ENCODE results near the gene SMC3. TPM values are rescaled to one million over a fixed set of nuclear protein-coding genes. Genes with fewer than 3 reads are reported as not detected.

The SMC3 gene
- total RNA-seq, 2 donors from 2014 or later, result 25.6 to 38.8 TPM

GRCh38 chr10:110613341-110613995, 46.0 kb downstream of the SMC3 start:
- Histone ChIP-seq H3K27me3 (replicated peaks; ENCODE audit: insufficient read depth) (peaks cover 3% of the 10 kb centered on the region), H3K4me1 (replicated peaks) (no peaks in the 10 kb centered on the region), H3K4me3 (no peak overlapping the region), H3K9me3 (no peaks in the 10 kb centered on the region), H3K27ac (no peak overlapping the region), H3K36me3 (no peaks in the 10 kb centered on the region)
- TF ChIP-seq POLR2AphosphoS5 (IDR thresholded peaks at IDR 0.05) (no peak), POLR2A (IDR thresholded peaks at IDR 0.05) (no peak)
- TF ChIP-seq, protein P1, sequence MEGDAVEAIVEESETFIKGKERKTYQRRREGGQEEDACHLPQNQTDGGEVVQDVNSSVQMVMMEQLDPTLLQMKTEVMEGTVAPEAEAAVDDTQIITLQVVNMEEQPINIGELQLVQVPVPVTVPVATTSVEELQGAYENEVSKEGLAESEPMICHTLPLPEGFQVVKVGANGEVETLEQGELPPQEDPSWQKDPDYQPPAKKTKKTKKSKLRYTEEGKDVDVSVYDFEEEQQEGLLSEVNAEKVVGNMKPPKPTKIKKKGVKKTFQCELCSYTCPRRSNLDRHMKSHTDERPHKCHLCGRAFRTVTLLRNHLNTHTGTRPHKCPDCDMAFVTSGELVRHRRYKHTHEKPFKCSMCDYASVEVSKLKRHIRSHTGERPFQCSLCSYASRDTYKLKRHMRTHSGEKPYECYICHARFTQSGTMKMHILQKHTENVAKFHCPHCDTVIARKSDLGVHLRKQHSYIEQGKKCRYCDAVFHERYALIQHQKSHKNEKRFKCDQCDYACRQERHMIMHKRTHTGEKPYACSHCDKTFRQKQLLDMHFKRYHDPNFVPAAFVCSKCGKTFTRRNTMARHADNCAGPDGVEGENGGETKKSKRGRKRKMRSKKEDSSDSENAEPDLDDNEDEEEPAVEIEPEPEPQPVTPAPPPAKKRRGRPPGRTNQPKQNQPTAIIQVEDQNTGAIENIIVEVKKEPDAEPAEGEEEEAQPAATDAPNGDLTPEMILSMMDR (IDR thresholded peaks at IDR 0.05), result no peak
- WGBS, result 82% methylated on average over 8 of the region's 8 CpGs
- intact Hi-C loops (cut with DNase I), result loop anchor here (5.0 kb wide), 1 partner anchor 59 kb away; no protein-coding TSS in a partner anchor
- DNase-seq (ENCODE audit: low spot score), result no peak

DNA sequence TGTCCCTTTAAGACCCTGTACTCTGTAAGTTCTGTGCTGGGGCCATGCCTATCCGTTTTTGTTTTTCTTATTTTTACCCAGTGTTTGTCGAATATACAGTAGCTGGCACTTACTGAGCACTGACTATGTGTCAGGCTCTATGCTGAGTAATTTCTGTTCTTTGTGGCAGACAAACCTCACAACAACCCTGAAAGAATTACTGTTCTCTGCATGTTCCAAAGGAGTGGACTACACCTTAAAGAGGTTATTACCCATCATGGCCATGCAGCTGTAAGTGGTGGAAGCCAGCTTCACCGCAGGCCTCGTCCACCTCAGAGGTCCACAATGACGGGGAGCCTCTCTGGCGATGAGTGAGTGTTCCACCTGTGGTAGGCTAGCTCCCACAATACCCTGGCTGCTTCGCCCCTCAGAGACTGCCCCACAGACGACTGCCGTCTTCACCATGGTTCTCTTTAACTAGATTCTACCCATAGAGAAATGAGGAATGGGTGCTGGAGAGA, 46.6 kb downstream of the SMC3 start:
- no peak for TF ChIP-seq POLR2A (IDR thresholded peaks at IDR 0.05)
- TF ChIP-seq, protein P1 (IDR thresholded peaks at IDR 0.05), result no peak
- TF ChIP-seq POLR2AphosphoS5 (IDR thresholded peaks at IDR 0.05), result no peak
- Histone ChIP-seq H3K36me3 (no peaks in the 10 kb centered on the region), H3K27ac (no peak overlapping the region), H3K4me1 (replicated peaks) (no peaks in the 10 kb centered on the region), H3K9me3 (no peaks in the 10 kb centered on the region), H3K4me3 (no peak overlapping the region), H3K27me3 (replicated peaks; ENCODE audit: insufficient read depth) (peaks cover 3% of the 10 kb centered on the region)
- intact Hi-C loops (cut with DNase I), result loop anchor here (5.0 kb wide), 1 partner anchor 58 kb away; no protein-coding TSS in a partner anchor
- no peak for DNase-seq (ENCODE audit: low spot score)
- 90% methylated on average over 9 of the region's 9 CpGs for WGBS

DNA sequence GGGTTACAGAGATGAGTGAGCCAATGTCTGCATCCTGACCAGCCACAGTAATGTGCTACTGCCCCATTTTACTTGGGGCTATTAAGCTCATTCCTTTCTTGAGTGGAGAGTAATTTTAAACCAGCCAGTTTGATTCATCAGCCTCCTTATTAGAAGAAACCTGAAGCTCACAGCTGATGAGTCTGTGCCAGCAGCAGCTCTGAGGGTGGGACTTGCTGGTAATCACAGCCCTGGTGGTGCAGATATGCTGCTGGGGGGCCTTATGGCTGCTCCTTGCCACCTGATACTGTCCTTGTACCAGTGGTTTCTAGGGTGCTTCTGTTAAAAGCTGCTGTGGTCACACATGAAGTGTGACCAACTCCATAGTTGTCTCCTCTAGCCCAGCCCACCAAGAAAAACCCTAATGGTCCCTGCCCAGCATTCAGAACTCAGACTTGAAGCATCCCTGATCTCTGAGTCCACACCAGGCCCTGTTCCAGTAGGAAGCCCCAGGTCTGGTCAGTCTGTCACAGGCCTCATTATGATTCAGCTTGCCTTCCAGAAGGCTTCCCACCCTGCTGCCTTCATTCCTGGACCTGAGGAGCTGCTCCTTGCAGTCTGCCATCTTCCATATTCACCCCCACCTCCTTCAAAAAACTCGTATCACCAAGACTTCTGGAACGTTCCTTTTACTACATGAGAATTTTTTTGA, 47.7 kb downstream of the SMC3 start:
- Histone ChIP-seq H3K4me3 (no peak overlapping the region), H3K27ac (no peak overlapping the region), H3K27me3 (replicated peaks; ENCODE audit: insufficient read depth) (peaks cover 3% of the 10 kb centered on the region), H3K4me1 (replicated peaks) (no peaks in the 10 kb centered on the region), H3K36me3 (no peaks in the 10 kb centered on the region), H3K9me3 (no peaks in the 10 kb centered on the region)
- TF ChIP-seq POLR2A (IDR thresholded peaks at IDR 0.05) (no peak), POLR2AphosphoS5 (IDR thresholded peaks at IDR 0.05) (no peak)
- TF ChIP-seq, protein P1 (IDR thresholded peaks at IDR 0.05), result no peak
- 87% methylated on average over 2 of the region's 2 CpGs for WGBS
- intact Hi-C loops (cut with DNase I), result no loop called here
- no peak for DNase-seq (ENCODE audit: low spot score)

- Histone ChIP-seq H3K36me3 (no peaks in the 10 kb centered on the region), H3K4me1 (replicated peaks) (no peaks in the 10 kb centered on the region), H3K9me3 (no peaks in the 10 kb centered on the region), H3K27me3 (replicated peaks; ENCODE audit: insufficient read depth) (peaks cover 3% of the 10 kb centered on the region), H3K4me3 (no peak overlapping the region), H3K27ac (no peak overlapping the region)
- intact Hi-C loops (cut with DNase I), result no loop called here
- 96% methylated on average over 5 of the region's 5 CpGs for WGBS
- no peak for DNase-seq (ENCODE audit: low spot score)
- TF ChIP-seq, protein P1 (IDR thresholded peaks at IDR 0.05), result no peak
- TF ChIP-seq POLR2A (IDR thresholded peaks at IDR 0.05), result no peak
- TF ChIP-seq POLR2AphosphoS5 (IDR thresholded peaks at IDR 0.05), result no peak
Observed at GRCh38 chr10:110616493-110617033, 49.1 kb downstream of the SMC3 start.
